AML-193 (cell line): ENCODE measurements around the gene ZNF584.
"Not testable (repeated sequence)": the region's sequence is repeated elsewhere in the genome, so short reads cannot be mapped to it uniquely, and the experiment has no call there.

Source experiments
- DNase-seq, 2 experiments: peaks; one replicate each; lab custom pipeline; 2025; lab: John Stamatoyannopoulos, UW

ZNF584 gene

GRCh38 chr19:58403920-58404478 lies 4.5 kb upstream of the ZNF584 start:
- DNase-seq, result not testable (repeated sequence)

GRCh38 chr19:58406818-58407657 lies 1.4 kb upstream of the ZNF584 start:
- DNase-seq, result peak in 1 of 2 experiments; percentile 24

GRCh38 chr19:58407658-58408151 lies 744 bp upstream of the ZNF584 start:
- peak in 1 of 2 experiments; percentile 41 for DNase-seq

- peak; percentile 18 to 40 for DNase-seq
Measured at GRCh38 chr19:58409010-58409790, 751 bp downstream of the ZNF584 start.

GRCh38 chr19:58416604-58417003 lies 8.2 kb downstream of the ZNF584 start:
- DNase-seq, result no peak

- DNase-seq, result no peak
Measured at GRCh38 chr19:58417071-58417470, 8.6 kb downstream of the ZNF584 start.

- DNase-seq, result no peak
Measured at GRCh38 chr19:58428617-58429016, 20.2 kb downstream of the ZNF584 start.

GRCh38 chr19:58429745-58430144 lies 21.3 kb downstream of the ZNF584 start:
- DNase-seq, result no peak

- no peak for DNase-seq
Measured at GRCh38 chr19:58434217-58434616, 25.8 kb downstream of the ZNF584 start.

- no peak for DNase-seq
Measured at GRCh38 chr19:58439576-58440554, 31.4 kb downstream of the ZNF584 start, which contains the start of gene ZNF132. TSS of gene ZNF132 (minus strand) at chr19:58440153. CDS start at chr19:58439821, 332 bp downstream.

- no peak for DNase-seq
Measured at GRCh38 chr19:58440556-58440955, 32.1 kb downstream of the ZNF584 start.

- DNase-seq, result not testable (repeated sequence)
Measured at GRCh38 chr19:58442986-58443385, 34.5 kb downstream of the ZNF584 start.

GRCh38 chr19:58448860-58449259 lies 40.4 kb downstream of the ZNF584 start:
- not testable (repeated sequence) for DNase-seq

- DNase-seq, result not testable (repeated sequence)
Measured at GRCh38 chr19:58449980-58450379, 41.5 kb downstream of the ZNF584 start.

- DNase-seq, result no peak
Measured at GRCh38 chr19:58450856-58451357, 42.5 kb downstream of the ZNF584 start.

- peak; percentile 91 for DNase-seq
Measured at GRCh38 chr19:58451358-58452101, 43.1 kb downstream of the ZNF584 start, which contains the start of gene ZNF324B. TSS of gene ZNF324B (plus strand) at chr19:58451622. CDS start at chr19:58453702, 2,080 bp downstream.

GRCh38 chr19:58453743-58454142 lies 45.3 kb downstream of the ZNF584 start:
- DNase-seq, result no peak

GRCh38 chr19:58455306-58455705 lies 46.9 kb downstream of the ZNF584 start:
- no peak for DNase-seq

- no peak for DNase-seq
Measured at GRCh38 chr19:58456111-58456510, 47.7 kb downstream of the ZNF584 start.

- no peak for DNase-seq
Measured at GRCh38 chr19:58460039-58460438, 51.6 kb downstream of the ZNF584 start.
